H9 (cell line): ENCODE data around the gene DIS3L. TPM values are rescaled to one million over a fixed set of nuclear protein-coding genes. Genes with fewer than 3 reads are reported as not detected.

Source experiments
- DNase-seq: peaks from one replicate; pipeline ENCODE4 v3.0.0-alpha.2; 2017
- H2AFZ ChIP-seq: one replicate; pipeline ENCODE4 v1.6.1; 2013; ENCODE audit warnings: mild to moderate bottlenecking, low read length, control low read depth, moderate library complexity
- H2AK5ac ChIP-seq: 2 replicates; pipeline ENCODE4 v1.6.1; 2013; ENCODE audit warnings: low read length, control low read depth, mixed read lengths; ENCODE audit not compliant: insufficient read length
- H2BK120ac ChIP-seq: one replicate; pipeline ENCODE4 v1.6.1; 2013; ENCODE audit warnings: low read depth, mild to moderate bottlenecking, low read length, control low read depth, inconsistent platforms; ENCODE audit not compliant: poor library complexity, severe bottlenecking
- H2BK12ac ChIP-seq: 2 replicates; pipeline ENCODE4 v1.6.1; 2013; ENCODE audit warnings: low read length, control low read depth, mixed read lengths, low read depth; ENCODE audit not compliant: insufficient read length
- H2BK15ac ChIP-seq: 2 replicates; pipeline ENCODE4 v1.6.1; 2013; ENCODE audit warnings: low read depth, low read length, control low read depth
- H2BK20ac ChIP-seq: one replicate; pipeline ENCODE4 v1.6.1; 2013; ENCODE audit warnings: low read depth, mild to moderate bottlenecking, low read length, control low read depth, inconsistent platforms; ENCODE audit not compliant: poor library complexity, severe bottlenecking
- H2BK5ac ChIP-seq: 2 replicates; pipeline ENCODE4 v1.6.1; 2013; ENCODE audit warnings: low read length, control low read depth, mixed read lengths; ENCODE audit not compliant: insufficient read length
- H3K14ac ChIP-seq: 2 replicates; pipeline ENCODE4 v1.6.1; 2013; ENCODE audit warnings: low read length, control low read depth; ENCODE audit not compliant: insufficient read depth
- H3K18ac ChIP-seq: 2 replicates; pipeline ENCODE4 v1.6.1; 2013; ENCODE audit warnings: low read depth, mild to moderate bottlenecking, mixed read lengths, low read length, control low read depth; ENCODE audit not compliant: insufficient read length
- H3K23ac ChIP-seq: 2 replicates; pipeline ENCODE4 v1.6.1; 2013; ENCODE audit warnings: low read length, control low read depth, mixed read lengths, low read depth; ENCODE audit not compliant: insufficient read length
- H3K23me2 ChIP-seq: 2 replicates; pipeline ENCODE4 v1.6.1; 2013; ENCODE audit warnings: low read depth, mild to moderate bottlenecking, mixed read lengths, low read length, control low read depth; ENCODE audit not compliant: insufficient read length, poor library complexity, severe bottlenecking
- H3K27ac ChIP-seq: 2 replicates; pipeline ENCODE4 v1.5.1; 2013; ENCODE audit warnings: low read length, control low read depth, mixed read lengths, low read depth; ENCODE audit not compliant: insufficient read length
- H3K27me3 ChIP-seq: 2 replicates; pipeline ENCODE4 v1.6.1; 2013; ENCODE audit warnings: low read length, control low read depth, inconsistent platforms; ENCODE audit not compliant: insufficient read depth
- H3K4ac ChIP-seq: 2 replicates; pipeline ENCODE4 v1.6.1; 2013; ENCODE audit warnings: low read depth, mild to moderate bottlenecking, control low read depth, inconsistent platforms, low read length, moderate library complexity
- H3K4me1 ChIP-seq: 2 replicates; pipeline ENCODE4 v1.6.1; 2013; ENCODE audit warnings: low read length, control low read depth, inconsistent platforms; ENCODE audit not compliant: insufficient read depth
- H3K4me2 ChIP-seq: 2 replicates; pipeline ENCODE4 v1.6.1; 2013; ENCODE audit warnings: low read length, control low read depth, mixed read lengths; ENCODE audit not compliant: insufficient read length, insufficient read depth
- H3K56ac ChIP-seq: 2 replicates; pipeline ENCODE4 v1.6.1; 2013; ENCODE audit warnings: low read depth, mild to moderate bottlenecking, mixed read lengths, low read length, control low read depth; ENCODE audit not compliant: insufficient read length
- H3K79me1 ChIP-seq: 2 replicates; pipeline ENCODE4 v1.6.1; 2013; ENCODE audit warnings: low read depth, mild to moderate bottlenecking, moderate library complexity, low read length, control low read depth, inconsistent platforms; ENCODE audit not compliant: insufficient read depth, poor library complexity, severe bottlenecking
- H3K79me2 ChIP-seq: 2 replicates; pipeline ENCODE4 v1.6.1; 2013; ENCODE audit warnings: low read length, control low read depth, inconsistent platforms; ENCODE audit not compliant: insufficient read depth
- H3K9ac ChIP-seq: 2 replicates; pipeline ENCODE4 v1.6.1; 2013; ENCODE audit warnings: low read length, control low read depth, mixed read lengths; ENCODE audit not compliant: insufficient read length; ENCODE audit errors: extremely low read depth
- H3K9me3 ChIP-seq: one replicate; pipeline ENCODE4 v1.6.1; 2013; ENCODE audit warnings: low read depth, low read length, inconsistent platforms; ENCODE audit not compliant: control insufficient read depth
- H3T11ph ChIP-seq: one replicate; pipeline ENCODE4 v1.6.1; 2013; ENCODE audit warnings: mild to moderate bottlenecking, low read length, control low read depth, inconsistent platforms
- H4K20me1 ChIP-seq: one replicate; pipeline ENCODE4 v1.6.1; 2013; ENCODE audit not compliant: control insufficient read depth, insufficient read length, insufficient read depth
- H4K5ac ChIP-seq: 2 replicates; pipeline ENCODE4 v1.6.1; 2013; ENCODE audit warnings: low read depth, mild to moderate bottlenecking, mixed read lengths, low read length, control low read depth; ENCODE audit not compliant: insufficient read length
- H4K8ac ChIP-seq: replicated peaks from 2 replicates; pipeline ENCODE4 v1.6.1; 2013; ENCODE audit warnings: low read length, control low read depth, mixed read lengths, low read depth; ENCODE audit not compliant: insufficient read length
- H4K91ac ChIP-seq: 2 replicates; pipeline ENCODE4 v1.6.1; 2013; ENCODE audit warnings: low read depth, mild to moderate bottlenecking, moderate library complexity, mixed read lengths, low read length, control low read depth; ENCODE audit not compliant: insufficient read length
- H3K27ac Mint-ChIP-seq, 3 experiments: 2 replicates in 2 of 3; 3 replicates in 1 of 3; pipeline ENCODE4 v1.8.0; 2020 to 2021; ENCODE audit warnings: mixed read lengths in 3 of 3, mild to moderate bottlenecking in 1 of 3, moderate library complexity in 1 of 3
- H3K27me3 Mint-ChIP-seq: 2 replicates; pipeline ENCODE4 v1.8.0; 2021; ENCODE audit warnings: low read depth, mild to moderate bottlenecking, moderate library complexity, mixed read lengths
- H3K36me3 Mint-ChIP-seq, 3 experiments: 2 replicates in 2 of 3; 3 replicates in 1 of 3; pipeline ENCODE4 v1.8.0; 2020 to 2021; ENCODE audit warnings: low read depth in 3 of 3, mixed read lengths in 3 of 3; ENCODE audit not compliant: insufficient read depth in 1 of 3
- H3K4me1 Mint-ChIP-seq, 2 experiments: 2 replicates each; pipeline ENCODE4 v1.8.0; 2020; ENCODE audit warnings: mixed read lengths in 2 of 2
- H3K4me3 Mint-ChIP-seq, 2 experiments: 2 replicates in 1 of 2; 3 replicates in 1 of 2; pipeline ENCODE4 v1.8.0; 2020 to 2021; ENCODE audit warnings: mild to moderate bottlenecking in 2 of 2, mixed read lengths in 2 of 2, moderate library complexity in 1 of 2
- H3K9me3 Mint-ChIP-seq, 2 experiments: 2 replicates in 1 of 2; 3 replicates in 1 of 2; pipeline ENCODE4 v1.8.0; 2020; ENCODE audit warnings: mild to moderate bottlenecking in 2 of 2, mixed read lengths in 2 of 2, moderate library complexity in 1 of 2
- CTCF ChIP-seq: fragments of 200-600 bp; sonication (generic); conservative IDR thresholded peaks from 3 replicates; pipeline ENCODE4 v1.8.0; 2021; ENCODE audit warnings: antibody characterized with exemption, mild to moderate bottlenecking
- WGBS: extraction: QIAGEN DNeasy Blood & Tissue Kit; methylation state at CpG from one replicate; pipeline ENCODE4 v1.1.7; 2013; ENCODE audit warnings: missing lambda C conversion rate, low lambda C conversion rate, mixed read lengths; ENCODE audit not compliant: insufficient read length; ENCODE audit errors: extremely low coverage; 5-methylcytosine and 5-hydroxymethylcytosine counted together
- total RNA-seq: library from RNA; stranded (reverse); gene quantifications from 2 replicates; pipeline ENCODE4 v1.2.1, GENCODE V29; 2021

The DIS3L gene
- total RNA-seq, 1 experiment from 2014 or later, result 30.2 TPM

GRCh38 chr15:66284271-66284670 is 9.1 kb upstream of the DIS3L start:
- H4K5ac ChIP-seq, result no peak overlapping the region
- H3K23me2 ChIP-seq, result no peaks in the 10 kb centered on the region
- no peak overlapping the region for H3K18ac ChIP-seq
- H3K56ac ChIP-seq, result no peak overlapping the region
- H2BK12ac ChIP-seq, result no peak overlapping the region
- H4K91ac ChIP-seq, result no peak overlapping the region
- no peak overlapping the region for H3K9ac ChIP-seq
- Mint-ChIP-seq H3K4me1 (peaks cover 0 to 5% of the 10 kb centered on the region in 2 experiments; a peak in 3 of 4 replicates), H3K36me3 (no peaks in the 10 kb centered on the region), H3K27ac (no peak overlapping the region; a peak in 1 of 7 replicates), H3K27me3 (peaks cover 3% of the 10 kb centered on the region), H3K4me3 (no peak overlapping the region), H3K9me3 (no peaks in the 10 kb centered on the region)
- H3K4ac ChIP-seq, result no peak overlapping the region
- H2BK120ac ChIP-seq, result no peak overlapping the region
- no peak for TF ChIP-seq CTCF
- no peaks in the 10 kb centered on the region for H3K79me1 ChIP-seq
- no peaks in the 10 kb centered on the region for H3K79me2 ChIP-seq
- H4K8ac ChIP-seq, result no peak overlapping the region
- DNase-seq, result no peak
- H2AFZ ChIP-seq, result no peak overlapping the region
- H3K9me3 ChIP-seq, result no peaks in the 10 kb centered on the region
- no peak overlapping the region for H2AK5ac ChIP-seq
- H3K4me1 ChIP-seq, result no peaks in the 10 kb centered on the region
- no peak overlapping the region for H3K23ac ChIP-seq
- H3K4me2 ChIP-seq, result no peak overlapping the region
- no peak overlapping the region for H3K27ac ChIP-seq
- no peak overlapping the region for H2BK15ac ChIP-seq
- no peak overlapping the region for H2BK5ac ChIP-seq
- no peaks in the 10 kb centered on the region for H4K20me1 ChIP-seq
- no peak overlapping the region for H3K14ac ChIP-seq
- no peak overlapping the region for H3T11ph ChIP-seq
- no CpG with 5 or more reads among the region's 3 CpGs for WGBS
- H2BK20ac ChIP-seq, result no peak overlapping the region
- no peaks in the 10 kb centered on the region for H3K27me3 ChIP-seq
